IMR-90 (cell line): ENCODE measurements around the gene CREB3L1. TPM values are rescaled to one million over a fixed set of nuclear protein-coding genes. Genes with fewer than 3 reads are reported as not detected.
A peak's percentile ranks its signal among the peaks of the same experiment; 100 is the strongest.

Experiments used
- ATAC-seq: fragments of 200-7000 bp; cut with Tn5 transposase; 2 replicates; pipeline ENCODE4 v1.9.1; 2020; ENCODE audit warnings: low read depth, mild to moderate bottlenecking, moderate library complexity
- BruUV-seq: library from RNA; stranded (reverse); fragments of 400-500 nt; replicated peaks from 2 replicates; lab custom pipeline; 2021; lab: Mats Ljungman, UMichigan
- CTCF ChIA-PET: fragments of 300-600 bp; formaldehyde crosslinking; extraction: SDS; loops from one replicate; lab custom pipeline; 2021; ENCODE audit warnings: antibody characterized with exemption; lab: Yijun Ruan, JAX
- POLR2A ChIA-PET: fragments of 300-600 bp; sonication (Branson Sonifier 250); formaldehyde crosslinking; loops from one replicate; lab custom pipeline; 2022; ENCODE audit warnings: antibody characterized with exemption; ENCODE audit not compliant: unreplicated experiment; lab: Charles Lee
- DNase-seq: peaks from one replicate; pipeline ENCODE4 v3.0.0; 2013
- H2AFZ ChIP-seq: replicated peaks from 2 replicates; pipeline ENCODE3; 2013; ENCODE audit warnings: low read length, mild to moderate bottlenecking; ENCODE audit not compliant: poor library complexity
- H2AK5ac ChIP-seq: 2 replicates; pipeline ENCODE4 v1.6.1; 2013; ENCODE audit warnings: low read depth, low read length, inconsistent platforms
- H2AK9ac ChIP-seq: replicated peaks from 2 replicates; pipeline ENCODE3; 2013; ENCODE audit warnings: mild to moderate bottlenecking, low read depth, low read length, moderate library complexity; ENCODE audit not compliant: poor library complexity
- H2BK120ac ChIP-seq: 2 replicates; pipeline ENCODE4 v1.6.1; 2013; ENCODE audit warnings: low read depth, low read length, inconsistent platforms
- H2BK15ac ChIP-seq: 3 replicates; pipeline ENCODE4 v1.6.1; 2013; ENCODE audit warnings: low read depth, low read length, inconsistent platforms
- H2BK20ac ChIP-seq: 2 replicates; pipeline ENCODE4 v1.6.1; 2013; ENCODE audit warnings: low read depth, mild to moderate bottlenecking, inconsistent platforms, low read length, moderate library complexity
- H2BK5ac ChIP-seq: 2 replicates; pipeline ENCODE4 v1.6.1; 2013; ENCODE audit warnings: mild to moderate bottlenecking, low read depth, low read length, inconsistent platforms; ENCODE audit not compliant: poor library complexity, severe bottlenecking
- H3K14ac ChIP-seq: replicated peaks from 2 replicates; pipeline ENCODE4 v1.6.1; 2013; ENCODE audit warnings: low read depth, low read length, inconsistent platforms
- H3K18ac ChIP-seq: 2 replicates; pipeline ENCODE4 v1.6.1; 2013; ENCODE audit warnings: low read depth, low read length, control low read depth
- H3K23ac ChIP-seq: 2 replicates; pipeline ENCODE4 v1.6.1; 2013; ENCODE audit warnings: low read depth, low read length, inconsistent platforms
- H3K27ac ChIP-seq: 2 replicates; pipeline ENCODE4 v1.5.1; 2013; ENCODE audit warnings: mild to moderate bottlenecking, control low read depth, low read length; ENCODE audit not compliant: insufficient read depth
- H3K27me3 ChIP-seq: 2 replicates; pipeline ENCODE4 v1.6.1; 2013; ENCODE audit warnings: low read length; ENCODE audit not compliant: control insufficient read depth, insufficient read depth
- H3K36me3 ChIP-seq: 2 replicates; pipeline ENCODE4 v1.6.1; 2013; ENCODE audit warnings: low read length, mixed read lengths; ENCODE audit not compliant: control insufficient read depth, insufficient read depth
- H3K4ac ChIP-seq: 2 replicates; pipeline ENCODE4 v1.6.1; 2013; ENCODE audit warnings: low read depth, low read length, inconsistent platforms
- H3K4me1 ChIP-seq: 2 replicates; pipeline ENCODE4 v1.6.1; 2013; ENCODE audit warnings: low read length, mixed read lengths; ENCODE audit not compliant: control insufficient read depth, insufficient read depth
- H3K4me2 ChIP-seq: 2 replicates; pipeline ENCODE4 v1.6.1; 2013; ENCODE audit warnings: low read depth, mild to moderate bottlenecking, control low read depth, low read length, moderate library complexity
- H3K4me3 ChIP-seq: 2 replicates; pipeline ENCODE4 v1.5.1; 2013; ENCODE audit warnings: low read depth, mild to moderate bottlenecking, control low read depth, low read length, moderate library complexity; ENCODE audit not compliant: insufficient read depth
- H3K56ac ChIP-seq: 2 replicates; pipeline ENCODE4 v1.6.1; 2013; ENCODE audit warnings: low read length, inconsistent platforms; ENCODE audit not compliant: insufficient read depth; ENCODE audit errors: extremely low read depth
- H3K79me1 ChIP-seq, 2 experiments: 2 replicates each; pipeline ENCODE4 v1.6.1; 2013; ENCODE audit warnings: low read length in 2 of 2, inconsistent platforms in 1 of 2, low read depth in 1 of 2
- H3K9ac ChIP-seq: 2 replicates; pipeline ENCODE4 v1.6.1; 2013; ENCODE audit warnings: low read depth, low read length, control low read depth
- H3K9me1 ChIP-seq: 2 replicates; pipeline ENCODE4 v1.6.1; 2013; ENCODE audit warnings: low read length, inconsistent platforms; ENCODE audit not compliant: insufficient read depth
- H3K9me3 ChIP-seq: 2 replicates; pipeline ENCODE4 v1.6.1; 2013; ENCODE audit warnings: low read length; ENCODE audit not compliant: control insufficient read depth, insufficient read depth
- H4K20me1 ChIP-seq: 2 replicates; pipeline ENCODE4 v1.6.1; 2013; ENCODE audit warnings: low read length, inconsistent platforms; ENCODE audit not compliant: insufficient read depth
- H4K5ac ChIP-seq: 2 replicates; pipeline ENCODE4 v1.6.1; 2013; ENCODE audit warnings: mild to moderate bottlenecking, low read depth, low read length, control low read depth
- H4K8ac ChIP-seq, 2 experiments: 2 replicates each; pipeline ENCODE4 v1.6.1; 2013; ENCODE audit warnings: low read depth in 2 of 2, low read length in 2 of 2, control low read depth in 1 of 2, inconsistent platforms in 1 of 2
- H4K91ac ChIP-seq: 2 replicates; pipeline ENCODE4 v1.6.1; 2013; ENCODE audit warnings: low read depth, low read length, inconsistent platforms; ENCODE audit not compliant: insufficient read depth
- CTCF ChIP-seq: conservative IDR thresholded peaks from 2 replicates; pipeline ENCODE4 v1.5.1; 2012; ENCODE audit warnings: mild to moderate bottlenecking, low read depth, low read length, improper control_type of control experiment
- MAFK ChIP-seq: IDR thresholded peaks from 2 replicates; pipeline ENCODE4 v1.6.1; 2012; ENCODE audit warnings: low read depth, low read length, improper control_type of control experiment
- MAZ ChIP-seq: IDR thresholded peaks from 2 replicates; pipeline ENCODE4 v1.6.1; 2012; ENCODE audit warnings: low read depth, mild to moderate bottlenecking, low read length, improper control_type of control experiment, moderate library complexity, borderline replicate concordance
- MXI1 ChIP-seq: IDR thresholded peaks from 2 replicates; pipeline ENCODE4 v1.6.1; 2012; ENCODE audit warnings: low read depth, mild to moderate bottlenecking, low read length, moderate library complexity, borderline replicate concordance
- POLR2A ChIP-seq: IDR thresholded peaks from 2 replicates; pipeline ENCODE4 v1.6.1; 2012; ENCODE audit warnings: mild to moderate bottlenecking, low read depth, low read length
- SMC3 ChIP-seq: fragments of 150-350 bp; IDR thresholded peaks from 2 replicates; pipeline ENCODE4 v1.6.1; 2016; ENCODE audit warnings: low read depth, mild to moderate bottlenecking, antibody characterized with exemption, low read length, moderate library complexity
- WGBS, 2 experiments: methylation state at CpG; one replicate each; pipeline versions ENCODE4 v1.1.5 to v1.1.7; 2013; ENCODE audit warnings: missing lambda C conversion rate in 2 of 2; ENCODE audit not compliant: insufficient read length in 1 of 2; ENCODE audit errors: extremely low coverage in 2 of 2; 5-methylcytosine and 5-hydroxymethylcytosine counted together
- dilution Hi-C: fragments of 300-500 bp; cut with HindIII; formaldehyde crosslinking; loops from one replicate; pipeline ENCODE4 v1.14.3; 2018; ENCODE audit warnings: low sequenced_read_pairs; ENCODE audit not compliant: unreplicated experiment
- in situ Hi-C: fragments of 300-500 bp; cut with MboI; formaldehyde crosslinking; loops from 3 replicates; pipeline ENCODE4 v1.14.3; 2019; ENCODE audit warnings: low sequenced_read_pairs, inconsistent platforms, mixed read lengths
- intact Hi-C: fragments of 100-400 bp; cut with micrococcal nuclease; formaldehyde crosslinking; loops from 2 replicates; pipeline ENCODE4 v1.10.0; 2022
- polyA plus RNA-seq, 3 experiments: library from polyadenylated mRNA; depleted of rRNA; stranded (reverse); fragments of >200 nt; gene quantifications; 2 replicates each; pipeline ENCODE4 v1.2.3, GENCODE V29; 2012; ENCODE audit warnings: low replicate concordance in 1 of 3
- total RNA-seq: library from RNA; depleted of rRNA; stranded (reverse); fragments of >200 nt; gene quantifications from 2 replicates; pipeline ENCODE4 v1.2.3, GENCODE V29; 2012

The CREB3L1 gene
- total and polyA plus RNA-seq, 2 of the 4 experiments (the other 2 are of a cell fraction): 8.1 to 82.3 TPM

DNA sequence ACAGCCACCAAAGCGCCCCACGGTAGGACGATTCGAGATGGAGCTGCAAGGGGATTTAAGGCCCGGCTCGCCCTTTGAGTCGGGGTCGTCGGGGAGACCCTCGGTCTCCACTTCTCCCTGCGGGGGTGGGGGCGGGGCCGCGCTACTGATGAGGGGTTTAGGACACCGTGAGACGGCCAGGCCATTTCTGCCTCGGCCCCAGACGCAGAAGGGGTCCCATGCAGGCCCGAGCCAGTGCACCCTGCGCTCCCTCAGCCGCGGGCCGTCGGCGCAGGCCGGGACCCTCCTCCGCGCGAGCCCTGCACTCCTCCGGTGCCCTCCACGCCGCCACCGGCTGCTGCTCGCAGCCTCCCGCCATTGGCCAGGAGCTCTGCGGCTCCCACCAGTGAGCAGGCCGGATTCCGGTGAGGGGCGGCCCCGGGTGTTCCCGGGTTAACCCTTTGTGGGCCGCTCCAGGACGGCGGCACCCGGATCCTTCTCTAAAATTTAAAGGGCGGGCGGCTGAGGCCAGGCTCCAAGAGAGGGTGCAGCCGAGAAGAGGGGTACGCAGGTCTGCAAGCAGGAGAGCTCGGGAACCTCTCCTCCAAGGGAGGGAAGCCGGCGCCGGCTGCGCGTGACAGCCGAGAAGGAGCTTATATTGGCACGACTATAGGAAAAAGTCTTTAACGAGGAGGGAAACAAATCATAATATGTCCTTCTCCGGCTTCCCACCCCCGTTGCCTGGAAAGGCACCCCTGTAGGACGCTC is 18.0 kb downstream of the CREB3L1 start:
- H3K4me3 ChIP-seq: peak overlapping the region; percentile 41
- H2AK9ac ChIP-seq: peak overlapping the region; percentile 98
- H3K18ac ChIP-seq: peak overlapping the region; percentile 95
- dilution Hi-C loops: no loop called here
- peak overlapping the region; percentile 98 for H2BK120ac ChIP-seq
- DNase-seq (peak; percentile 72), ATAC-seq (peak; percentile 40)
- H2BK5ac ChIP-seq: peak overlapping the region; percentile 94
- 0% methylated on average over 23 of the region's 61 CpGs; no CpG with 5 or more reads in 1 of the 2 experiments for WGBS, 2 experiments
- H2BK15ac ChIP-seq: peak overlapping the region; percentile 83; the same call in 2 of the 3 replicates
- H3K27ac ChIP-seq: peak overlapping the region; percentile 98
- H3K23ac ChIP-seq: peak overlapping the region; percentile 99
- H4K5ac ChIP-seq: peak overlapping the region; percentile 94
- peaks cover 40% of the 10 kb centered on the region for H4K20me1 ChIP-seq
- peak overlapping the region; percentile 89 to 97 for H4K8ac ChIP-seq
- H2AFZ ChIP-seq: peak overlapping the region; percentile 83
- peak overlapping the region; percentile 99 for H4K91ac ChIP-seq
- H3K9ac ChIP-seq: peak overlapping the region; percentile 88
- no TSS peak for BruUV-seq
- peaks cover 18% of the 10 kb centered on the region for H3K36me3 ChIP-seq
- intact Hi-C loops: no loop called here
- peaks cover 29% of the 10 kb centered on the region for H3K9me1 ChIP-seq
- H3K27me3 ChIP-seq: no peaks in the 10 kb centered on the region
- H3K4ac ChIP-seq: peak overlapping the region; percentile 98
- peak overlapping the region; percentile 96 for H3K14ac ChIP-seq
- ChIA-PET CTCF (interaction anchor here (0.9 to 3.9 kb wide), 5 partner anchors 9 to 56 kb away, joined by 3 to 31 read pairs (median 4); partner anchors contain the start of gene CREB3L1), POLR2A (interaction anchor here (0.6 to 2.3 kb wide), 8 partner anchors 14 to 395 kb away, joined by 3 to 14 read pairs (median 5); no protein-coding TSS in a partner anchor)
- H3K4me2 ChIP-seq: peak overlapping the region; percentile 90
- TF ChIP-seq MAZ (peak; percentile 15; the same call in 1 of the 2 replicates), MXI1 (peak; percentile 64; the same call in 1 of the 2 replicates), POLR2A (peak; percentile 17; the same call in 1 of the 2 replicates), MAFK (no peak), CTCF (no peak), SMC3 (no peak)
- no peaks in the 10 kb centered on the region for H3K9me3 ChIP-seq
- peak overlapping the region; percentile 93 for H3K56ac ChIP-seq
- peak overlapping the region; percentile 99 for H2AK5ac ChIP-seq
- in situ Hi-C loops: no loop called here
- peaks cover 27 to 73% of the 10 kb centered on the region in 2 experiments for H3K79me1 ChIP-seq
- H2BK20ac ChIP-seq: peak overlapping the region; percentile 95
- peaks cover 68% of the 10 kb centered on the region for H3K4me1 ChIP-seq
